Choroid plexus epithelial cell (primary cell): ENCODE results near the gene PAQR5.

Experiments
- DNase-seq: peaks from one replicate; pipeline ENCODE4 v3.0.0-alpha.2; 2010; ENCODE audit warnings: low read depth
- H3K4me3 ChIP-seq: 2 replicates; pipeline ENCODE4 v1.5.1; 2011; ENCODE audit warnings: low read depth, mild to moderate bottlenecking, control low read depth, low read length, moderate library complexity
- TF ChIP-seq, protein P1 (sequence below): conservative IDR thresholded peaks from 2 replicates; pipeline ENCODE4 v1.5.1; 2011; ENCODE audit warnings: low read depth, mild to moderate bottlenecking, control low read depth, inconsistent platforms, low read length, moderate library complexity

PAQR5 gene

DNA sequence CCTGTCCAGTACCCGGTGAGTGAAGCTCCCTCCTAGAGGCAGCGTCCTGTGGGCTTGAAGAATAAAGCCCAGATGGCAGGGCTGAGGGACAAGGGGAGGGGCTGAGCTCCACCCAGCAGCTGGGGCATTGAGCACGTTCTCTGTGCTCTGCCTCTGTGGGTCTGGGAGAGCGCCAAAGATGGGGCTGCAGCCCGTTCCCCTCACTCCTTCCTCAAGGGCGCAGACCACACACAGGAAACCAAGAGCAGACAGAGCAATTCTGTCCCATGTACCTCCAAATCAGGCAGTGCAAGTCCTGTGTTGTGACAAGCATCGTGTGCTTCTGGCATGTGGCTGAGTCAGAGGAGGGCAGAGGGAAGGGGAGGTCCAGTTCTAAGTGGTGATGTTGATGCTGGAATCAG is 99.8 kb downstream of the PAQR5 start:
- TF ChIP-seq, protein P1, sequence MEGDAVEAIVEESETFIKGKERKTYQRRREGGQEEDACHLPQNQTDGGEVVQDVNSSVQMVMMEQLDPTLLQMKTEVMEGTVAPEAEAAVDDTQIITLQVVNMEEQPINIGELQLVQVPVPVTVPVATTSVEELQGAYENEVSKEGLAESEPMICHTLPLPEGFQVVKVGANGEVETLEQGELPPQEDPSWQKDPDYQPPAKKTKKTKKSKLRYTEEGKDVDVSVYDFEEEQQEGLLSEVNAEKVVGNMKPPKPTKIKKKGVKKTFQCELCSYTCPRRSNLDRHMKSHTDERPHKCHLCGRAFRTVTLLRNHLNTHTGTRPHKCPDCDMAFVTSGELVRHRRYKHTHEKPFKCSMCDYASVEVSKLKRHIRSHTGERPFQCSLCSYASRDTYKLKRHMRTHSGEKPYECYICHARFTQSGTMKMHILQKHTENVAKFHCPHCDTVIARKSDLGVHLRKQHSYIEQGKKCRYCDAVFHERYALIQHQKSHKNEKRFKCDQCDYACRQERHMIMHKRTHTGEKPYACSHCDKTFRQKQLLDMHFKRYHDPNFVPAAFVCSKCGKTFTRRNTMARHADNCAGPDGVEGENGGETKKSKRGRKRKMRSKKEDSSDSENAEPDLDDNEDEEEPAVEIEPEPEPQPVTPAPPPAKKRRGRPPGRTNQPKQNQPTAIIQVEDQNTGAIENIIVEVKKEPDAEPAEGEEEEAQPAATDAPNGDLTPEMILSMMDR: no peak
- no peak for DNase-seq
- H3K4me3 ChIP-seq: no peak overlapping the region

DNA sequence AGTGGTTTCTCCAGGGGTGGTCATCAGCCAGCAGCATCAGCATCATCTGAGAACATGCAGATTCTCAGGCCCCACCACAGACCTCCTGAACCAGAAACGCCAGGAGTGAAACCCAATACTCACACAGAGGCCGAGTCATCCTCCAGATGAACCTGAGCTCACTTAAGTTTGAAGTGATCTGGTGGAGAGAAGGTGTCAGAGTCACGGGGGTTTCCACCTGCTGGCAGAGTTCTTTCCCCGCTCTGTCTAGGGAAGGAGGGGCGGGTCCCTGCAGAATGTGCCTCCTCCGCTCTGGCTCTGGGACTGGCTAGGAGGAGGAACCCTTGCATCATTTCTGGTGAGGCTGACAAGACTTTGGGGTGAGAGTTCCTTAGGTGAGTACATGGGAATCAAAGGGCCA is 102.1 kb downstream of the PAQR5 start:
- no peak for DNase-seq
- TF ChIP-seq, protein P1: no peak
- no peak overlapping the region for H3K4me3 ChIP-seq

DNA sequence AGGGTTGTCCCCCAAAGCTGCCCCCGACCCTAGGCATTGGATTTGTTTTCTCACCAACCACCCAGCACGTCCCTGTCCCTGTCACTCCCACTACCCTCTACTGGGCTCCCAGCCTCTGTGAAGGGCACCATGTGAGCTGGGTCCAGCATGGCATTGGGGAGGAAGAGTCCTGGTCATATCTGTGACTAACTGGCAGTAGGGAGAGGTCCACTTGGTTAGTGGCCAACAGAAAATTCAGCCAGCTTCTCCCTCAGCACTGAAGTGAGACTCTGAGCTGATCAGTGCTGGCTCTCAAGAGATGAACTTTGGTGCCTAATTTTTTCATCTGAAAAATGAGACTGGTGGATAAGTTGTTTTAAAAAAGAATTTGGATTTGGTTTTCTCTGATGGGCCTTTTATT is 104.1 kb downstream of the PAQR5 start:
- no peak for DNase-seq
- TF ChIP-seq, protein P1: no peak
- no peak overlapping the region for H3K4me3 ChIP-seq

DNA sequence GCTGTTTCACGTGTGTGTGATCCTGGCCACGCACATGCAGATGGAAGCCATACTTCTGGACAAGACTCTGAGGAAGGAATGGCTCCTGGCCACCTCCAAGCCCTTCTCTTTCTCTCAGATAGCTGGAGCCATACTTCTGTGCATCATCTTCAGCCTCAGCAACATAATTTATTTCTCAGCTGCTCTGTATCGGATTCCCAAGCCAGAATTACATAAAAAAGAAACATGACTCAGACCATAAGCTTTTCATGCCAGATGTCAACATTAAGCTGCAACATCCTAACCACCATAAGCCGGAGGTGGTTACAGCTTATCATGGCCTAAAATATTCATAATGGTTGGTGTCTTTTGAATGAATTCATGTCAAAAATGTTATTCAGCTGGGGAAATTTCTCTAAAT is 104.9 kb downstream of the PAQR5 start:
- DNase-seq: peak; percentile 93

DNA sequence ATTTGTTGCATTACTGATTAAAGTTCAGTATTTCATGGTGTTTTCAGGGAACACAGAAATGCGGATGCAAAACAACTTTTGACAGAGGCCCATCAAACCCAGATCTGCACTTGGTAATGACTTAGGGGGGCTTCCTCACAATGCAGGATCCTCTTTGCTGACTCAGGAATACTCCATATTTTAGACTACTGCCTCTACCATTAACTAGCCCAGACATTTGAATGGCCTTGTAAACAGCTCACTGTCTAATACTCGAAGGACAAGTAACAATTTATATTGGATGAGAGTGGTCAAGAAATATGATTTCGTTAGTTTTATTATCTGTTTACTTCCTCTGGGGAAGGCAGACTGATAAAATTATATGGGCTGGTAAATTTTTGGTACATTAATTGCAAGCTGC is 106.4 kb downstream of the PAQR5 start:
- no peak for DNase-seq
- H3K4me3 ChIP-seq: no peak overlapping the region
- TF ChIP-seq, protein P1: no peak

More for the DNA sequence above, 104.9 kb downstream of the PAQR5 start:
- no peak overlapping the region for H3K4me3 ChIP-seq
- TF ChIP-seq, protein P1: no peak

DNA sequence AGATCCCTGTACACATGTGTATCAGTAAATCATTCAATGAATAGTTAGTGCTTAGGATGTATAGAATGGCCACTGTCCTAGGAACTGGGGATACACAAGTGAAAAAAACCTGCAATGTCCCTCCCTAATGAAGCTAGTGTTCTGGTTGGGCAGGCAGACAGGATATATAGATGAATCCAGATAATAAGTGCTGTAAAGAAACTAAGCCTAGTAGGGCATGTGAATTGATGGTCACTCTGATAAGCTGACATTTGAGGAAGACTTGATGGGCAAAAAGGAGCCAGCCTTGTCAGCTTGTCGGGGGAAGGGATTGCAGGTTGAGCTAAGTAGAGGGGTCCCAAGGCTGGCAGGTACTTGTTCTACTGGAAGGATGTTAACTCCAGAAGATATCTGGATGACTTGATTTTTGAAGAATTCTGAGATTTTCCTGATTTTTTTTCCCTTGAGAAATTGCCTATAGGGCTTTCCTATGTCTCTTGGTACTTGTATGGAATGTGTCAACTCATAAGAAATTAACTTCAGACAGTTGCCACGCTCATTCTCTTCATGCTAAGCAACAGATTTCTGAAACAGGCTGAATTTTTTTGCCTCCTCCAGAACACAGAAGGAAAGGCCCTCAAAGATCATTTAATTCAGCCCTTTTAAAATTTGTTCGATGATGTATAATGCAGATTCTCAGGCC is 109.1 kb downstream of the PAQR5 start:
- H3K4me3 ChIP-seq: no peak overlapping the region
- no peak for DNase-seq
- TF ChIP-seq, protein P1: no peak

DNA sequence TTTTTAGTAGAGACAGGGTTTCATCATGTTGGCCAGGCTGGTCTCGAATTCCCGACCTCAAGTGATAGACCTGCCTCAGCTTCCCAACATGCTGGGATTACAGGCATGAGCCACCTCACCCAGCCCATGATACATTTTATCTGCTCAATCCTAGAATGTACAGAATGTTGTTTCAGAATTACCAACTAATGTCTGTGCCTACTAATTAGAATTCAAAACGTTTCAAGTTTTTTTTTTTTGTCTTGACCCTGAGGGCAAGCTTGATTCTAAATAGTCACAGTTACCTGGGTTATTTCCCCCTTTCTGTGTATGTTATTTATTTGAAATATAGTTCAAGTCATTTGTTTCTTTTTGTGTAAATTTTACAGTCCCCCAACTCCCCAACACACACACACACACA is 110.1 kb downstream of the PAQR5 start:
- DNase-seq: no peak
- TF ChIP-seq, protein P1: no peak
- no peak overlapping the region for H3K4me3 ChIP-seq
